Endothelial cell (in vitro differentiated cells): ENCODE data around the gene MCM8. TPM values are rescaled to one million over a fixed set of nuclear protein-coding genes. Genes with fewer than 3 reads are reported as not detected.

ENCODE experiments used
- DNase-seq: peaks from one replicate; pipeline ENCODE4 v3.0.0; 2021; ENCODE audit warnings: low spot score
- H3K27ac Mint-ChIP-seq: one replicate; pipeline ENCODE4 v1.8.0; 2021; ENCODE audit warnings: mixed read lengths, inconsistent platforms; ENCODE audit not compliant: unreplicated experiment
- H3K27me3 Mint-ChIP-seq: one replicate; pipeline ENCODE4 v1.8.0; 2021; ENCODE audit warnings: mild to moderate bottlenecking, moderate library complexity, mixed read lengths, inconsistent platforms; ENCODE audit not compliant: unreplicated experiment
- H3K36me3 Mint-ChIP-seq: one replicate; pipeline ENCODE4 v1.8.0; 2021; ENCODE audit warnings: mild to moderate bottlenecking, low read depth, mixed read lengths, inconsistent platforms; ENCODE audit not compliant: unreplicated experiment
- H3K4me1 Mint-ChIP-seq: one replicate; pipeline ENCODE4 v1.8.0; 2021; ENCODE audit warnings: mild to moderate bottlenecking, mixed read lengths, inconsistent platforms; ENCODE audit not compliant: unreplicated experiment
- H3K4me3 Mint-ChIP-seq: one replicate; pipeline ENCODE4 v1.8.0; 2021; ENCODE audit warnings: mild to moderate bottlenecking, mixed read lengths, inconsistent platforms; ENCODE audit not compliant: unreplicated experiment
- H3K9me3 Mint-ChIP-seq: one replicate; pipeline ENCODE4 v1.8.0; 2021; ENCODE audit warnings: mixed read lengths, inconsistent platforms; ENCODE audit not compliant: unreplicated experiment
- total RNA-seq: library from RNA; stranded (reverse); fragmentation: NEBNext Ultra II Directional; extraction: Animal tissue kit (Norgen Biotek cat#: 25700); gene quantifications from one replicate; pipeline ENCODE4 v1.2.1, GENCODE V29; 2021; ENCODE audit not compliant: unreplicated experiment
- TF ChIP-seq, protein P1 (sequence below): fragments of 200-600 bp; sonication (generic); IDR thresholded peaks from one replicate; pipeline ENCODE4 v1.5.0; 2021; ENCODE audit warnings: antibody characterized with exemption; ENCODE audit not compliant: unreplicated experiment

MCM8 gene
- total RNA-seq, 1 donor from 2014 or later = 8.2 TPM

DNA sequence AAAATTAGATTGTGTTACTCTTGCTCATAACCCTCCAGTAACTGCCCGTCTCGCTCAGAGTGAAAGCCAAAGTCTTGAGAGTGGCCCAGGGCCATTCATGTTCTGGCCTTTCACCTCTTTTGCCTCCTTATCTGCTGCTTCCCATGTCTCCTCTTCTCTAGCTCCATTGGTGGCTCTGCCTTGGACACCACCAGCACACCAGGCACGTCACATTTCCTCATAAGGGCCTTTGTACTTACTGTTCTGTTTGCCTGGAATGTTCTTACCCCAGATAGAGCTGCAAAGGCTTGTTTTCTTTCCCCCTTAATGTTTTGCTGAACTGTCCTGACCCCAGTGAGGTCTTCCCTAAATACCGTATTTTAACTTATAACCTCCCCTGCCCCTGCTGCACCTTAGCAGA, 29.3 kb downstream of the MCM8 start:
- Mint-ChIP-seq H3K4me1 (no peaks in the 10 kb centered on the region), H3K27ac (no peak overlapping the region), H3K9me3 (no peaks in the 10 kb centered on the region), H3K4me3 (no peak overlapping the region), H3K36me3 (peaks cover 5% of the 10 kb centered on the region), H3K27me3 (no peaks in the 10 kb centered on the region)
- no peak for DNase-seq
- TF ChIP-seq, protein P1, sequence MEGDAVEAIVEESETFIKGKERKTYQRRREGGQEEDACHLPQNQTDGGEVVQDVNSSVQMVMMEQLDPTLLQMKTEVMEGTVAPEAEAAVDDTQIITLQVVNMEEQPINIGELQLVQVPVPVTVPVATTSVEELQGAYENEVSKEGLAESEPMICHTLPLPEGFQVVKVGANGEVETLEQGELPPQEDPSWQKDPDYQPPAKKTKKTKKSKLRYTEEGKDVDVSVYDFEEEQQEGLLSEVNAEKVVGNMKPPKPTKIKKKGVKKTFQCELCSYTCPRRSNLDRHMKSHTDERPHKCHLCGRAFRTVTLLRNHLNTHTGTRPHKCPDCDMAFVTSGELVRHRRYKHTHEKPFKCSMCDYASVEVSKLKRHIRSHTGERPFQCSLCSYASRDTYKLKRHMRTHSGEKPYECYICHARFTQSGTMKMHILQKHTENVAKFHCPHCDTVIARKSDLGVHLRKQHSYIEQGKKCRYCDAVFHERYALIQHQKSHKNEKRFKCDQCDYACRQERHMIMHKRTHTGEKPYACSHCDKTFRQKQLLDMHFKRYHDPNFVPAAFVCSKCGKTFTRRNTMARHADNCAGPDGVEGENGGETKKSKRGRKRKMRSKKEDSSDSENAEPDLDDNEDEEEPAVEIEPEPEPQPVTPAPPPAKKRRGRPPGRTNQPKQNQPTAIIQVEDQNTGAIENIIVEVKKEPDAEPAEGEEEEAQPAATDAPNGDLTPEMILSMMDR = no peak

DNA sequence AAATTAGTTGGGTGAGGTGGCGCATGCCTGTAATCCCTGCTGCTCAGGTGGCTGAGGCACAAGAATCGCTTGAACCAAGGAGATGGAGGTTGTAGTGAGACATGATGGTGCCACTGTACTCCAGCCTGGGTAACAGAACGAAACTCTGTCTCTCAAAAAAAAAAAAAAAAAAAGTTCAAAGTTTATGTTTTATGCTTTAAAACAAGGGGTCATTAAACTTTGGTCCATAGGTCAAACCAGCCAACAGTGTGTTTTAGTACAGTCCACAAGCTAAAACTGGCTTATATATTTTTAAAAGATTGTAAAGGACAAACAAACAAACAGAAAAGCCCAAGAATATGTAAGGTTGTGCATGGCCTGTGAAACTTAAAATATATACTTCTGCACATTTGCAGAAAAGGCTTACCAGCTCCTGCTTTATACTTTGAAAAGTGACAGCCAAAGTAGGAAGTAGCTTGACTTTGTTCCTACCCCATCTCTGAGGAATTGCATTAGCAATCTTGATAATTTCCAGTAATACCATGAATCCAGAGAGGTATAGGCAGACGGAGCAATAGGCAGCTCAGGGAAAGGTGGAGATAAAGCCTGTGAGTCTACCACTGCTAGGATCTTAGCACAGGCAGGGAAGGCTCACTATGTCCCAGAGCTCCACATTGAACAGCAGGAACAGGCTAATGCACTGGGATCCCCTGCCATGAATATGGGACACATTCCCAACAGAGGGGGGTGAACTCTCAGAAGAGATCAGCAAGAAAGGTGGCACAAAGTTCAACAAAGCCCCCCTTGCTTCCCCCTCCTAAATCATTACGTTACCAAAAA, 30.5 kb downstream of the MCM8 start:
- no peaks in the 10 kb centered on the region for H3K9me3 Mint-ChIP-seq
- no peaks in the 10 kb centered on the region for H3K4me1 Mint-ChIP-seq
- no peaks in the 10 kb centered on the region for H3K27me3 Mint-ChIP-seq
- TF ChIP-seq, protein P1 = no peak
- no peak overlapping the region for H3K27ac Mint-ChIP-seq
- no peak for DNase-seq
- peaks cover 5% of the 10 kb centered on the region for H3K36me3 Mint-ChIP-seq
- no peak overlapping the region for H3K4me3 Mint-ChIP-seq

DNA sequence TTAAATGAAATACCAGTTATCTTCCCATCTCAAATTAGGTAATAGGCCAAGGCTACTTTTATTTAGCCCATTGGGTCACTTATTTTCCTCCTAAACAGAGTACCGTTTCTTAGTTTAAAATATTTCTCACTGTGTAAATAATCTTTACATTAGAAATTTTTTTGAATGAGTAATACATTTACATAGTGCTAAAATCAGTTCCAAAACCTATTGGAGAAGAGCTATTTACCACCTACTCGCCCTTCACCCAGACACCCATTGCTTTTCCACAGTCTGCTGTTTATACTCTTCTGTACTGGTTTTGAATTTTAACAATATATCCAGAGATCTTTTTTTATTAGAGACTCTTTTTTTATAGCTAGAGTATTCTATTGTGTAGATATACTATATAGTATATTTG, 36.9 kb downstream of the MCM8 start:
- H3K36me3 Mint-ChIP-seq = no peaks in the 10 kb centered on the region
- H3K4me1 Mint-ChIP-seq = no peaks in the 10 kb centered on the region
- no peak overlapping the region for H3K4me3 Mint-ChIP-seq
- TF ChIP-seq, protein P1 = no peak
- no peak overlapping the region for H3K27ac Mint-ChIP-seq
- H3K9me3 Mint-ChIP-seq = no peaks in the 10 kb centered on the region
- DNase-seq = no peak
- no peaks in the 10 kb centered on the region for H3K27me3 Mint-ChIP-seq

DNA sequence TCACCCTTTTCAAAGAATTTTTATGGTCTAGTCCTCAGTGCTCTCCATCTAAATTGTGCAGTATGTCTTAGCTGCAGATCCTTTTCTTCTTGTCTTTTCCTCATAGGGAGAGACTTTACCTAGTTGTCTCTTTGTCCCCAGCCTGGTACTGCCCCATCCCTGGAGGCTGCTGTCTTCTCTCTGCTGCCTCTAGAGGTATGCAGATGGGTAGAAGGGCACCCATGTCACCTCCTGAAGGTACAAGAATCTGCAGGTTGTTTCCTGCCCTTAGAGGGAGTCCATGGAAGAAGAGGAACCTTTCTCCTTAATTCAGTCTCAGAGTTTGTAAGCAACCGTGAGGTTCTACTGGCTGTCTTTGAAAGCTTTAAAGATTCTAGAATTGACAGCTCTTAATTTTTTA, 39.1 kb downstream of the MCM8 start:
- no peak for DNase-seq
- H3K4me3 Mint-ChIP-seq = no peak overlapping the region
- no peak overlapping the region for H3K27ac Mint-ChIP-seq
- H3K36me3 Mint-ChIP-seq = no peaks in the 10 kb centered on the region
- no peaks in the 10 kb centered on the region for H3K27me3 Mint-ChIP-seq
- no peaks in the 10 kb centered on the region for H3K9me3 Mint-ChIP-seq
- no peaks in the 10 kb centered on the region for H3K4me1 Mint-ChIP-seq
- TF ChIP-seq, protein P1 = no peak

DNA sequence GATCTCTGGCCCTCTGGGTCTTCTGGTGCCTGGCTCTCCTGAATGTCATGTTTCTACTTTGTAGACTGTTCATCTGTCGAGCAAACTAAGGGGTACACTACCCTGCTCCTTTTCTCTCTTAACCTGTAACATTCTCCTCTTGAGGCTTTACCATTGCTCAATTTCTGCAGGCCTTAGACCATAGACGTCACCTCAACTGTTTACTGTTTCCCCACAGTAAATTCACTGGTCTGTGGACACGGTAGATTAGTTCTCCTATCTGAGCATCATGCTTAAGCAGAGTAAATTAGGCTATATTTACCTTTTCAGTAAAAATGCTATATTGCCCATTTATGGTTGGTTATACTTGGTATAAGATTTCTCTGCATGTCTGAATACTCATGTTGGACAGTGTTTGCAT, 40.5 kb downstream of the MCM8 start:
- no peak for DNase-seq
- TF ChIP-seq, protein P1 = no peak
- Mint-ChIP-seq H3K4me3 (no peak overlapping the region), H3K27ac (no peak overlapping the region), H3K9me3 (no peaks in the 10 kb centered on the region), H3K36me3 (no peaks in the 10 kb centered on the region), H3K27me3 (no peaks in the 10 kb centered on the region), H3K4me1 (no peaks in the 10 kb centered on the region)
